ENCODE results near the gene ACBD4.

- TF ChIP-seq CTCF (IDR thresholded peaks at IDR 0.05) (no peak), POLR2AphosphoS5 (IDR thresholded peaks at IDR 0.05) (no peak)
These were observed 37.2 kb upstream of the ACBD4 start for GRCh38 chr17:45098081-45098868.

Data from prostate gland (tissue), 2 donors.